HEK293T (cell line): Measurements from ENCODE around the gene DPP3.

Experiments
- CTCF ChIA-PET: fragments of 350-600 bp; formaldehyde crosslinking; extraction: SDS; loops from one replicate; lab custom pipeline; 2021; ENCODE audit warnings: antibody characterized with exemption, inconsistent platforms; lab: Yijun Ruan, JAX
- POLR2A ChIA-PET: fragments of 350-600 bp; formaldehyde crosslinking; extraction: SDS; loops from one replicate; lab custom pipeline; 2020; ENCODE audit warnings: antibody characterized with exemption, inconsistent platforms; lab: Yijun Ruan, JAX
- DNase-seq: peaks from one replicate; pipeline ENCODE4 v3.0.0; 2012; ENCODE audit warnings: mixed read lengths; ENCODE audit errors: extremely low spot score
- ARNT ChIP-seq: fragments of 450-650 bp; IDR thresholded peaks from 2 replicates; pipeline ENCODE4 v1.6.1; 2017; ENCODE audit warnings: mild to moderate bottlenecking
- BHLHE40 ChIP-seq: fragments of 450-650 bp; IDR thresholded peaks from 2 replicates; pipeline ENCODE4 v1.6.1; 2016; ENCODE audit warnings: mild to moderate bottlenecking, moderate library complexity, borderline replicate concordance
- CTBP1 ChIP-seq: fragments of 450-650 bp; IDR thresholded peaks from 2 replicates; pipeline ENCODE4 v1.6.1; 2016; ENCODE audit warnings: borderline replicate concordance
- ELF4 ChIP-seq: fragments of 450-650 bp; IDR thresholded peaks from 2 replicates; pipeline ENCODE4 v1.6.1; 2017; ENCODE audit warnings: antibody characterized with exemption
- FOXA1 ChIP-seq: fragments of 450-650 bp; IDR thresholded peaks from 2 replicates; pipeline ENCODE4 v1.6.1; 2016; ENCODE audit warnings: mild to moderate bottlenecking
- FOXK2 ChIP-seq: fragments of 450-650 bp; IDR thresholded peaks from 2 replicates; pipeline ENCODE4 v1.6.1; 2016; ENCODE audit warnings: mild to moderate bottlenecking
- FOXM1 ChIP-seq: fragments of 450-650 bp; IDR thresholded peaks from 2 replicates; pipeline ENCODE4 v1.6.1; 2017; ENCODE audit warnings: mild to moderate bottlenecking, borderline replicate concordance
- HDGF ChIP-seq: fragments of 450-650 bp; IDR thresholded peaks from 2 replicates; pipeline ENCODE4 v1.6.1; 2017; ENCODE audit warnings: antibody characterized with exemption, borderline replicate concordance
- L3MBTL2 ChIP-seq: fragments of 450-650 bp; conservative IDR thresholded peaks from 2 replicates; pipeline ENCODE4 v1.6.1; 2016; ENCODE audit warnings: mild to moderate bottlenecking
- LEF1 ChIP-seq: fragments of 450-650 bp; IDR thresholded peaks from 2 replicates; pipeline ENCODE4 v1.6.1; 2017; ENCODE audit warnings: mild to moderate bottlenecking, borderline replicate concordance
- NFRKB ChIP-seq: fragments of 450-650 bp; IDR thresholded peaks from 2 replicates; pipeline ENCODE4 v1.6.1; 2016; ENCODE audit warnings: mild to moderate bottlenecking, moderate library complexity
- PKNOX1 ChIP-seq: fragments of 450-650 bp; IDR thresholded peaks from 2 replicates; pipeline ENCODE4 v1.6.1; 2016
- SP1 ChIP-seq: fragments of 450-650 bp; IDR thresholded peaks from 2 replicates; pipeline ENCODE4 v1.6.1; 2017
- SUZ12 ChIP-seq: fragments of 450-650 bp; IDR thresholded peaks from 2 replicates; pipeline ENCODE4 v1.6.1; 2016; ENCODE audit warnings: mild to moderate bottlenecking
- TARDBP ChIP-seq: fragments of 450-650 bp; IDR thresholded peaks from 2 replicates; pipeline ENCODE4 v1.6.1; 2016
- ZNF384 ChIP-seq: fragments of 450-650 bp; IDR thresholded peaks from 2 replicates; pipeline ENCODE4 v1.6.1; 2016

Gene DPP3

GRCh38 chr11:66546368-66546965 lies 66.2 kb downstream of the DPP3 start, which contains the start of gene ACTN3:
ACTN3 (plus strand) TSS chr11:66546903; CDS start chr11:66546938, 35 bp downstream.
- ChIA-PET CTCF (interaction anchor here (1.3 kb wide), 1 partner anchor 132 kb away, joined by 7 read pairs; no protein-coding TSS in a partner anchor), POLR2A (interaction anchor here (0.7 to 1.4 kb wide), 10 partner anchors 12 to 131 kb away, joined by 3 to 6 read pairs (median 4); partner anchors contain the start of genes CTSF, DPP3, RBM14 and RBM4B)
- no peak for DNase-seq
- no peak for TF ChIP-seq LEF1
- peak; percentile 34; the same call in 1 of the 2 replicates for TF ChIP-seq FOXM1

DNA sequence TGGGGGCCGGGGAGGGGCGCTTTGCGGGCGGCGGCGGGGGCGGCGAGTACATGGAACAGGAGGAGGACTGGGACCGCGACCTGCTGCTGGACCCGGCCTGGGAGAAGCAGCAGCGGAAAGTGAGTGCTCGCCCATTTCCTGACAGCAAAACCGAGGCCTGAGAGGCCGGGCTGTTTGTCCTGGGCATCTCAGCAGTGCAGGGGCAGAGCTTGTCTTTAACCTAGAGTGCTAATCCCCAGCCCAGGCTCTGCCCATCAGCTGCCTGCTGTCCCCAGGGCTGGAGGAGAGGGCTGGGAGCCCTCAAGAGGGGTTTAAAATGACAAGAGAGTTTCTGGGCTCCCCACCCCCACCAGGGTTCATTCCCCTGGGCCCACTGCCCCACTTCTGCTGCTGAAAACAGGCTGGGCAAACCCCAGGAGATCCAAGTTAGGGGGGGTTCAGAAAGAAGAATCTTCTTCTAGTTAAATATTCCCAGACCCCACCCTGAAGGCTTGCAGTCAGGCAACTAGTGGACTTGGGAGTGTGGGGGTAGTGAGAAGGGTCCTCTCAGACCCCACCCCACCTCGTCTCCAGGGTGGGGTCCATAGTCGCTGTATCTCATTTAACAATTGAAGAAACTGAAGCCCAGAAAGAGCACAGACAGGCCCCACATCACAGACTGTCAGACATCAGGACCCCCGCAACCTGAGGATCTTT lies 66.9 kb downstream of the DPP3 start:
- CTCF ChIA-PET = no interaction called here
- TF ChIP-seq NFRKB (no peak), ELF4 (no peak), HDGF (no peak), CTBP1 (no peak), L3MBTL2 (no peak), FOXM1 (no peak), FOXA1 (no peak), BHLHE40 (no peak), ZNF384 (no peak), TARDBP (no peak), LEF1 (no peak), SUZ12 (no peak)
- DNase-seq = no peak
- POLR2A ChIA-PET = interaction anchor here (1.1 kb wide), 1 partner anchor 69 kb away, joined by 6 read pairs; the partner anchor contains the start of gene RBM14

GRCh38 chr11:66547662-66548009 lies 67.4 kb downstream of the DPP3 start:
- DNase-seq = no peak
- TF ChIP-seq NFRKB (no peak), ELF4 (no peak), L3MBTL2 (no peak), SUZ12 (no peak), CTBP1 (no peak), PKNOX1 (no peak), FOXA1 (no peak), ARNT (no peak), SP1 (no peak), BHLHE40 (no peak), FOXK2 (no peak), FOXM1 (no peak), HDGF (no peak), LEF1 (no peak), TARDBP (no peak), ZNF384 (no peak)
- POLR2A ChIA-PET = no interaction called here
- CTCF ChIA-PET = no interaction called here

- ChIA-PET CTCF (interaction anchor here (0.6 to 1.3 kb wide), 2 partner anchors 130 to 185 kb away, joined by 3 to 7 read pairs; no protein-coding TSS in a partner anchor), POLR2A (no interaction called here)
- no peak for DNase-seq
- TF ChIP-seq BHLHE40 = no peak
- TF ChIP-seq HDGF = no peak
- no peak for TF ChIP-seq FOXA1
- no peak for TF ChIP-seq ZNF384
- TF ChIP-seq PKNOX1 = no peak
- TF ChIP-seq L3MBTL2 = no peak
These were observed 67.8 kb downstream of the DPP3 start for GRCh38 chr11:66548041-66548440.

GRCh38 chr11:66548774-66549630 lies 68.8 kb downstream of the DPP3 start:
- no peak for DNase-seq
- ChIA-PET POLR2A (interaction anchor here (1.4 to 1.8 kb wide), 2 partner anchors 12 to 44 kb away, joined by 3 read pairs; partner anchors contain the start of gene CCDC87), CTCF (interaction anchor here (0.6 to 1.3 kb wide), 3 partner anchors 130 to 535 kb away, joined by 3 to 7 read pairs (median 4); no protein-coding TSS in a partner anchor)
- TF ChIP-seq ARNT = no peak
- no peak for TF ChIP-seq CTBP1
- TF ChIP-seq FOXA1 = no peak
- no peak for TF ChIP-seq SP1
- TF ChIP-seq FOXM1 = no peak
- no peak for TF ChIP-seq TARDBP
- no peak for TF ChIP-seq NFRKB
- no peak for TF ChIP-seq BHLHE40
- no peak for TF ChIP-seq LEF1
- no peak for TF ChIP-seq L3MBTL2
- no peak for TF ChIP-seq FOXK2
- no peak for TF ChIP-seq SUZ12
- TF ChIP-seq PKNOX1 = no peak
- TF ChIP-seq ELF4 = no peak
- TF ChIP-seq HDGF = no peak
- TF ChIP-seq ZNF384 = no peak
